GM06990 (cell line): ENCODE data around the gene AGAP1.

Source experiments
- DNase-seq: peaks from one replicate; pipeline ENCODE4 v3.0.0-alpha.2; 2011; ENCODE audit not compliant: insufficient read length; ENCODE audit errors: extremely low read depth
- H3K27me3 ChIP-seq: replicated peaks from 2 replicates; pipeline ENCODE4 v1.6.0; 2011; ENCODE audit warnings: low read length; ENCODE audit not compliant: control insufficient read depth, insufficient read depth
- H3K36me3 ChIP-seq: 2 replicates; pipeline ENCODE4 v1.5.1; 2011; ENCODE audit warnings: low read length; ENCODE audit not compliant: control insufficient read depth, insufficient read depth
- H3K4me3 ChIP-seq: replicated peaks from 2 replicates; pipeline ENCODE4 v1.5.1; 2011; ENCODE audit warnings: low read depth, mild to moderate bottlenecking, control low read depth, low read length
- CTCF ChIP-seq: IDR thresholded peaks from 2 replicates; pipeline ENCODE4 v1.5.1; 2011; ENCODE audit warnings: low read length, control low read depth, mild to moderate bottlenecking, inconsistent platforms; ENCODE audit not compliant: insufficient read depth, poor library complexity, severe bottlenecking

Gene AGAP1

GRCh38 chr2:235472443-235472842 lies 21.4 kb upstream of the AGAP1 start:
- TF ChIP-seq CTCF = no peak
- H3K36me3 ChIP-seq = no peaks in the 10 kb centered on the region
- no peak overlapping the region for H3K4me3 ChIP-seq
- no peaks in the 10 kb centered on the region for H3K27me3 ChIP-seq
- no peak for DNase-seq

GRCh38 chr2:235478609-235479008 lies 15.2 kb upstream of the AGAP1 start:
- TF ChIP-seq CTCF = no peak
- Histone ChIP-seq H3K36me3 (no peaks in the 10 kb centered on the region), H3K27me3 (no peaks in the 10 kb centered on the region), H3K4me3 (no peak overlapping the region)
- no peak for DNase-seq

- no peak for DNase-seq
- Histone ChIP-seq H3K4me3 (no peak overlapping the region), H3K27me3 (no peaks in the 10 kb centered on the region), H3K36me3 (no peaks in the 10 kb centered on the region)
- TF ChIP-seq CTCF = no peak
Measured at GRCh38 chr2:235479604-235480003, 14.2 kb upstream of the AGAP1 start.

GRCh38 chr2:235480614-235481013 lies 13.2 kb upstream of the AGAP1 start:
- H3K27me3 ChIP-seq = no peaks in the 10 kb centered on the region
- TF ChIP-seq CTCF = no peak
- no peaks in the 10 kb centered on the region for H3K36me3 ChIP-seq
- DNase-seq = no peak
- H3K4me3 ChIP-seq = no peak overlapping the region

GRCh38 chr2:235483313-235483712 lies 10.5 kb upstream of the AGAP1 start:
- no peak for DNase-seq
- no peak for TF ChIP-seq CTCF
- no peak overlapping the region for H3K4me3 ChIP-seq
- H3K36me3 ChIP-seq = no peaks in the 10 kb centered on the region
- no peaks in the 10 kb centered on the region for H3K27me3 ChIP-seq

- H3K4me3 ChIP-seq = no peak overlapping the region
- no peak for DNase-seq
- H3K36me3 ChIP-seq = no peaks in the 10 kb centered on the region
- no peaks in the 10 kb centered on the region for H3K27me3 ChIP-seq
- TF ChIP-seq CTCF = no peak
Measured at GRCh38 chr2:235485362-235485761, 8.5 kb upstream of the AGAP1 start.
